Kidney glomerular epithelial cell (primary cell): ENCODE results near the gene ETHE1.
"Not testable (repeated sequence)": the region's sequence is repeated elsewhere in the genome, so short reads cannot be mapped to it uniquely, and the experiment has no call there.

Experiments used
- DNase-seq: peaks from one replicate; lab custom pipeline; 2025; lab: John Stamatoyannopoulos, UW

ETHE1 gene

DNA sequence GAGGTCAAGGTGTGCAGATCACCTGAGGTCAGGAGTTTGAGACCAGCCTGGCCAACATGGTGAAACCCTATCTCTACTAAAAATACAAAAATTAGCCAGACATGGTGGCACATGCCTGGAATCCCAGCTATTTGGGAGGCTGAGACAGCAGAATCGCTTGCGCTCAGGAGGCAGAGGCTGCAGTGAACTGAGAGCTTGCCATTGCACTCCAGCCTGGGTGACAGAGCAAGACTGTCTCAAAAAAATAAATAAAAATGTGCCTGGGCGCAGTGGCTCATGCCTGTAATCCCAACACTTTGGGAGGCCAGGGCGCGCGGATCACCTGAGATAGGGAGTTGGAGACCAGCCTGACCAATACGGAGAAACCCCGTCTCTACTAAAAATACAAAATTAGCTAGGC, 3.3 kb downstream of the ETHE1 start:
- not testable (repeated sequence) for DNase-seq

DNA sequence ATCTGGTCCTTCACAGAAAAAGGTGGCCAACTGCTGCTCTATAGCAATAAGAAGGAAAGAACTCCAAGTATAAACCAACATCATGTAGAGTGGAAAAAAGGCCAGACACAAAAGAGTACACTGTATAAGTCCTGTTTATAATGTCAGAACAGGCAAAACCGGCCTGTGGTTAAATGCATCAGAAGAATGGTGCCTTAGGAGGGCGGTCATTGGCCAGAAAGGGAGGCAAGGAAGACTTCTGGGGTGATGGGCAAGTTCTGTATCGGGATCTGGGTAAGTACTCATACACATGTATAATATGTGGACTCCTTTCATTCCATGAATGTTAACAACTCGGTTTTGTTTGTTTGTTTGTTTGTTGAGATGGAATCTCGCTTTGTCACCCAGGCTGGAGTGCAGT, 4.1 kb downstream of the ETHE1 start:
- no peak for DNase-seq

DNA sequence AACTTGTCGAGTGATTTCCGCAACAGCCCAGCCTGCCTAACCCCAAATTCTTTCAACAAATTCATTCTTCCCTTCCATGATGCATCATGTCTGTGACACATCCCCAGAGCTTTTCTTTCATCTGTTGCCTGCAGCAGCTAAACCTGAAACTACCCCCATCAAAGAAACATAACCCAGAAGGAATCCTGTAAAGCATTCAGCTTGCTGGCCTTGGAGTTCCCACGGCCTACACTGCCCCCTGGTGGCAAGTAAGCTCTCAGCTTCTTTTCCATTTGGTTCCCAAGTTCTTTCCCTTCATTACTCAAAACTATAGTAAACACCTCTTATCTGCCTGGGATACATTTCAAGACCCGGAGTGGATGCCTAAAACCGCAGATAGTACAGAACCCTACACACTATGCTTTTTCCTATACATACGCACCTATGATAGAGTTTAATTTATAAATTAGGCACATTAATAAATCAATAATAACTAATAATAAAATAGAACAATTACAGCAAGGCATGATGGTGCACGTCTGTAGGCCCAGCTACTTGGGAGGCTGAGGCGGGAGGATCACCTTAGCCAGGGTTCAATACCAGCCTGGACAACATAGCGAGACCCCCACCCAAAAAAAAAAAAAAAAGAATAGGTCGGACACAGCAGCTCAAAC, 7.4 kb downstream of the ETHE1 start:
- peak; percentile 79 for DNase-seq

DNA sequence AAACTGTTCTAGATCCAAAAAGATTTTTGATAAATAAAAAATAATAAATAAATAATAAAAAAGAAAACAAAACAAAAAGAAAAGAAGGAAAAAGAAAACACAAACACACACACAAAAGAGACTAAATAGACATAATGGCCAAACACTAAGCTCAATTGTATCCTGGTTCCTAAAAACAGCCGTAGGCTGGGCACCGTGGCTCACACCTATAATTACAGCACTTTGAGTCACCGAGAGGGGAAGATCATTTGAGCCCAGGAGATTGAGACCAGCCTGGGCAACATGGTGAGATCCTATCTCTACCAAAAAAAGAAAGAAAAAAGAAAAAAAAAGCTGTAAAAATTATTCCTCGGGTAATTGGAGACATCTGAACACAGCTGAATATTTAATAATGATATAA, 8.9 kb downstream of the ETHE1 start:
- DNase-seq: no peak

DNA sequence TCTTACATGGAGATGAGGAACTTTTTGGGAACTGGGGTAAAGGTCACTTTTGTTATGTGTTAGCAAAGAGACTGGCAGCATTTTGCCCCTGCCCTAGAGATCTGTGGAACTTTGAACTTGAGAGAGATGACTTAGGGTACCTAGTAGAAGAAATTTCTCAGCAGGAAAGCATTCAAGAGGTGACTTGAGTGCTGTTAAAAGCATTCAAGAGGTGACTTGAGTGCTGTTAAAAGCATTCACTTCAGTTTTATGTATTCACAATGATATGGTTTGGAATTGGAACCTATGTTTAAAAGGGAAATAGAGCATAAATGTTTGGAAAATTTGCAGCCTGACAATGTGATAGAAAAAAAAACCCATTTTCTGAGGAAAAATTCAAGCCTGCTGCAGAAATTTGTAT, 14.6 kb downstream of the ETHE1 start:
- DNase-seq: not testable (repeated sequence)

DNA sequence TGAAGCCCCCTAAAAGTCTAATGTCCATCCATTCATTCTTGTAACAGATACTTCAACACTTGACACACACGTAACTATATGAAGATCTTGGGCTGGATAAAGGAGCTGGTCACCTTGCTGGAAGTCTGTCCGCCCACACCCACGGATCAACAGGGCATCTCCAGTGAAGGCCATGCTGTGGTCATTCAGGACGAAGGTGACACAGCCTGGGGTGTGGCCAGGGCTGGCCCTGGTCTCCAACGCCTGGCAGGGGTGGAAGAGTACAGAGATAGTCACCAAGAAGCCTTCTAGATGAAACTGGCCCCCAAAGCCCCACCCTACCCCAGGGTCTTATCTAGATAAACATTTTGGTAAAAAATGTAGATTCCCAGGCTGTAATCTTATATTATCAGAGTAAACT, 15.7 kb downstream of the ETHE1 start:
- DNase-seq: no peak

DNA sequence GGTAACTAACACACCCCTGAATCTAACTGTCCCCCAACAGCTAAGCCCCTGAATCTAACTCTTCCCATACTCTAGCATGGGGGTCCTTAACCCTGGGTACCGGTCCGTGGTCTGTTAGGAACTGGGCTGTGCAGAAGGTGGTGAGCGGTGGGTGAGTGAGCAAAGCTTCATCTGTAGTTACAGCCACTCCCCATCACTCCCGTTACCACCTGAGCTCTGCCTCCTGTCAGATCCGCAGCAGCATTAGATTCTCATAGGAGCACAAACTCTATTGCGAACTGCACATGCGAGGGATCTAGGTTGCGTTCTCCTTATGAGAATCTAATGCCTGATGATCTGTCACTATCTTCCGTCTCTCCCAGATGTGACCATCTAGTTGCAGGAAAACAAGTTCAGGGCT, 16.3 kb downstream of the ETHE1 start:
- DNase-seq: no peak

DNA sequence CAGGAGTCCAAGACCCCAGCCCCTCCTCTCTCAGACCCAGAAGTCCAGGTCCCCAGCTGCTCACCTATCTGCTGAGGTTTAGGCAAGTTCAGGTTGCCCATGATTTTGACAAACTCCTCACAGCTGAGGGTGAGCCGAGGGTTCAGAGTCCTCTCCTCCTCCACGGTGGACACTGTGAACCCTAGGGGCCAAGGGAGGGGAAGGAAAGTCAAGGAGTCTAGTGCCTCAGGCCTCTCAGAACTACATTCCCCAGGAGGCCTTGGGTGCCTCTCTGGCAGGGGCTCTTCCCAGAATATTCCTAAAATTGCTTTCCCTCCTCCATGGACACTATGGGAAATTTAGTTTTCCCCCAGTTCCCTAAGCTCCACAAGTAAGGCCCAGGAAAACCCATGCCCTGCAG, 19.1 kb downstream of the ETHE1 start:
- no peak for DNase-seq

DNA sequence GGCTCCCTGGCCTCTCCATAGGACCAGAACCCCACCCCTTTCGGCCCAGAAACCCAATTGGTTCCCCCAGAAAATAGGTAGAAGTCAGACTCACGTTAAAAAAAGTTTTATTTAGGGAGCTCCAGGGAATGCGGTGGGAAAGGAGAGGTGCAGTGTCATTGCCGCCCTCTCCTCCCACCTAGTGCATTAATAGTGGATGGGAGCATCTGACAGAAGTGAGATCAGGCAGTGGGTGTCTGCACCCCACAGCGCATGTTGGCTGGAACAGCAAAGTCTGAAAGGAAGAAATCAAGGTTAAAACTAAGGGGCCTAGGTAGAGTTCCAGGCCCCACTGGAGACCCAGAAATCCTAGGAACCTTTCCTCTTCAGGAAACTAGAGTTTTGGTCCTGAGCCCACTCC, 20.4 kb downstream of the ETHE1 start:
- DNase-seq: no peak

DNA sequence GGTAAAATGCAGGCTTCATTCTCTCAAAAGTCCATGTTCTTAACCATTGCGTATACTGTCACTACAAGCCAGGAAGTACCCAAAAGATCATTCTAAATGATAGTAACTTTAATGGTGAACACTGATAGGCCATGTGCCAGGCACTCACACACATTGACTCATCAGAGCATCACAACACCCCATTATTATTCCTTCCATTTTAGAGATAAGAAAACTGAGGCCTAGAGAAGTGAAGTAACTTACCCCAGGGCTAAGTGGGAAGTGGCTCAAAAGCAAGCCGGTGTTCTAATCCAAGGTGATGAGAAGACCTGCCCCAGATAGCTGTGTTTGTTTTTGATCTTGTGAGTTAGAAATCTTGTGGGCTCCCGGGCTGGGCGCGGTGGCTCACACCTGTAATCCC, 21.1 kb downstream of the ETHE1 start:
- no peak for DNase-seq

DNA sequence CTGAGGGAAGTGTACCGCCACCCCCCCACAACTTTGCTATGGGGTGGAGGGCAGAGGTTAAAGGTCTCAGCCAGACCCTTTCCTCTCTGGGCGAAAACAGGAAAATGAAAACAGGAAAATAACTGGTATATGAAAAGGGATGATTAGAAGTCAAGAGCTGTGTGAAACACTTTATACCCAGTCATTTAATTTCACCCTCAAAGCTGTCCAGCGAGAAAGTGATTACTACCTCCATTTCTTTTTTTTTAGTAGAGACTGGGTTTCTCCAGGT, 21.9 kb downstream of the ETHE1 start:
- no peak for DNase-seq

DNA sequence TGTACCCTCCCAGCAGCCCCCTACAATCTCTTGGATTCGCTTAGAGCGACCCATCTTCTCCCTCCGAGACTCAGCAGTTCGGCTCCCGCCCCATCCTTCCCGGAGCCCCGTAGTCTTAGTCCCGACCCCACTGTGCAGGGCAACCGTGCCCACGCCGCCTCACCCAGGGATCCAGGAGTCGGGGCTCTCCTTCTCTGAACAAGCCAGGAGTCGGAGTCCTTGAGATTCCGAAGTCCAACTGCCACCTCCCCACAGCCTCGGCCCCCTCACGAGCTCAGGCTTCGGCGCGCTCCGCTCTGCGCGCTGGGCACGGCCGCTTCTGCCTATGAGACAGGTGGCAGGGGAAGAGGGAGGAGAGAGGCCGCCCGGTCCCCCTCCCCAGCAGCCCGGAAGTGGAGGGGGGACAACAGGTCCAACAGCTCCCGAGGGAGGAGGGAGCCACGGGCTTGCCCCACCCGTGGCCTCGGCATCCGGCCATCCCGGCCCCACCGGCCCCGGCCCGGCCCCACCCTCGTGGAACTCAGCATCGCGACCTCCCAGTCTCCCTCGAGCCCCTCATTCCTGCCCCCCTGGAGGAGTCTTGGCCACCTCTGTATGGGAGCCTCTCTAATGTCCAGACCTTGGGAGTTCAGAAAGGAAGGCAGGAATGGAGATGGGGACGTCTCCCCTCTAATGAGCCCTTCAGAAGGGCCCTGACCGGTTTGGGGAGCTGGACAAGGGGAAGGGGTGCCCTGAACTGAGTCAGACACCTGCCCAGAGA, 22.4 kb downstream of the ETHE1 start, which contains the start of gene PHLDB3:
TSS of gene PHLDB3 (minus strand) at position 321 of the 760 bp plus-strand sequence. CDS start 628 bp downstream, outside the sequence.
- DNase-seq: no peak

DNA sequence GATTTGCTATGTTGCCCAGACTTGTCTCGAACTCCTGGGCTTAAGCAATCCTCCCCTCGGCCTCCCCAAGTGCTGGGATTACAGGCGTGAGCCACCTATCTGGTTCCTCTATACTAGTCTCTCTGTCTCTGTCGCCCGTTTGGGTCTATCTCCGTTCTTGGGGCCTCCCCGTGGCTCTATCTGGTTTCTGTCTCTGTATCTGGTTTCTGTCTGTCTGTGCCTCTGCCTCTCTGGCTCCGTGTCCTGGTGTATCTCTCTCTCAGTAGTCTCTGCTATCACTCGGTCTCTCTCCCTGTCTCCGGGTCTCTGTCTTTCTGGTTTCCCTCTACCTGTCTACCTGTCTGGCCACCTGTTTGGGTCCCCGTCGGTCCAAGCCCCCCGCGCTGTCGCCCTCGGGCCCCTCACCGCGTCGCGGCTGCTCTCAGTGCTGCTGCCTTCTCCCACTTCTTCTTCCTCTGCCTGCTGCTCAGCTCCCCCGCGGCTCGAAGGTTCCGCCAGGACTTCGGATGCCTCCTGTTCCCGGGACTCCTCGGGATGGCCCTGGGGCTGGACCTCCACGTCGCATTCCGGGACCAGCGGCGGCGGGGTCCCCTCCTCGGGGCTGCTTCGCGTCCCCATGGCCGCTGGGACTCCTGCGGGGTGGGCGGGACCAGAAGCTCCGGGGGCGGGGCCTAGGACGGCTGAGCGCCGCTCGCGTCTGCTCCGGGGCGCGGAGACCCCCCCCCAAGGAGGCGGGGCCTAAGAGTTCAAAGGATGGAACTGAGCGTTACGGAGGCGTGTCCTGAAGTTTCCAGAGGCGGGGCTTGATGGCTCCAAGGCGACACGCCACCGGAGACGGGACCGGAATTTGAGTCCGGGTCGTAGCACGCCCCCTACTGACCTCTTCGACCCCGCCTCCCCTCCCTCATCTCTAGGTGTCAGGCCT, 23.2 kb downstream of the ETHE1 start:
- DNase-seq: peak; percentile 86

DNA sequence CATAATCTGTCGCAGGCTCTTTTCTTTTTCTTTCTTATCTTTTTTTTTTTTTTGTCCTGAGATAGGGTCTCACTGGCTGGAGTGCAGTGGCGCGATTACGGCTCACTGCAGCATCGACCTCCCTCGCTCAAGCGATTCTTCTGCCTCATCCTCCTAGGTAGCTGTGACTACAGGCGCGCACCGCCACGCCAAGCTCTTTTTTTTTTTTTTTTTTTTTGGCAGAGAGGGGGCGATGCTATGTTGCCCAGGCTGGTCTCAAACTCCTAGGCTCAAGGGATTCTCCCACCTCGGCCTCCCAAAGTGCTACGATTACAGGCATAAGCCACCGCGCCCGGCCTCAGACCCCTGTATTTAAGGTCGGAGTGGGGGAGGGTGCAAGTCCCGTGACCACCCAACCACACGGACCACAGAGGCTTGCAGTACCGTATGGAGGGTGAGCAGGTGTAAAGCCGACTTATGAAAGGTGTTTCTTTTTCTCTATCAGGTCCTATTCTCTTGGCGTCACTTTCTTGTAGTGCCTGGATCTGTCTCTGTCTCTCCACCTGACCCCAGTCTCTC, 24.5 kb downstream of the ETHE1 start:
- no peak for DNase-seq

DNA sequence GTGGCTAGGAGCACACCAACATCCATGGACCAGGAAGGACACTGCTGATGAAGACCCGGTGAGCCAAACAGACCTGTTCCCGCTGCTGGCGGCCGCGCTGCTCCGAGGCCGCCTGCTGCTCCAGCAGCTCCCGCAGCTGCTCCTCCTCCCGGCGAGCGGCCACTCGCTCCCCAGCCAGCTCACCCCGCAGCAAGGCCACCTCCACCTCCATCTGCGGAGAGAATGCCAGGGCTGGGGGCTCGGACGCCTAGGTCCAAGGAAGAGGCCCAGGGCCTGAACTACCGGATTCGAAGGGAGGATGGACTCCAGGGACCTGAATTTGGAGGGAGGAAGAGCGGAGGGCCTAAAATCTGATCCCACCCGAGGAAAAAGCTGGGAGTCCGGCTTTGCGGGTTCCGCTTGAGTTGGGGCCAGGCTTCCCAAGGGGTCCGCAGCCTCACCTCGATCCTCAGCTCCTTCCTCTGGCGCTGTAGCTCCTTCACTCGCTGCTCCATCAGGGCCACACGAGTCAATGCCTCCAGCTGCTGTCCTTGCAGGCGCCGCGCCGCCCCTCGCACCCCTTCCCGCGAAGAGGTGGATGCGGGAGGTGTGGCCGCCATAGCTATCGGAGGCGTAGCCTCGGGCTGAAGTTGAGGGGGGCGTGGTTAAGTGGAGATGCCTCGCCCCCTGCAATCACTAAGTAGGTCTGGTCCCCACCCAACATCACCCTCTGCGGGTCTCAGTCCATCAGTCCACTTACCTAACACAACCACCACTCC, 25.2 kb downstream of the ETHE1 start:
- no peak for DNase-seq

DNA sequence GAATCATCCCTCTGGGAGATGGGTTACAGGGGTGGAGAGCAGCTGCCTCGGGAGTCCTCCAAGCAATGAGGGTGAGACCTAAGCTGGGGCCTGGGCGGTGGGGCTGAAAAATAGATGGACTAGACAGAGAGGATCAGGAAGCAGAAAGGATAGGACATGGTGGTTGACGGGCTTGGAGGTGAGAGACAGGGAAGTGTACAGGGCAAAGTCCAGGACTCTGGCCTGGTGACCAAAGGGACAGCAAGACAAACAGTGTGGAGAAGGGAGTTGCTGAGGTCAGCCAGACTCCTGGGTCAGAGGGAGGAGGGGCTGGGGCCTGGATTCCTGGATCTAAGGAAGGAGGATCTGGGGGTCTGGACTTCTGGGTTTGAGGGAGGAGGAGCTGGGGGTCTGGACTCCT, 28.0 kb downstream of the ETHE1 start:
- no peak for DNase-seq

DNA sequence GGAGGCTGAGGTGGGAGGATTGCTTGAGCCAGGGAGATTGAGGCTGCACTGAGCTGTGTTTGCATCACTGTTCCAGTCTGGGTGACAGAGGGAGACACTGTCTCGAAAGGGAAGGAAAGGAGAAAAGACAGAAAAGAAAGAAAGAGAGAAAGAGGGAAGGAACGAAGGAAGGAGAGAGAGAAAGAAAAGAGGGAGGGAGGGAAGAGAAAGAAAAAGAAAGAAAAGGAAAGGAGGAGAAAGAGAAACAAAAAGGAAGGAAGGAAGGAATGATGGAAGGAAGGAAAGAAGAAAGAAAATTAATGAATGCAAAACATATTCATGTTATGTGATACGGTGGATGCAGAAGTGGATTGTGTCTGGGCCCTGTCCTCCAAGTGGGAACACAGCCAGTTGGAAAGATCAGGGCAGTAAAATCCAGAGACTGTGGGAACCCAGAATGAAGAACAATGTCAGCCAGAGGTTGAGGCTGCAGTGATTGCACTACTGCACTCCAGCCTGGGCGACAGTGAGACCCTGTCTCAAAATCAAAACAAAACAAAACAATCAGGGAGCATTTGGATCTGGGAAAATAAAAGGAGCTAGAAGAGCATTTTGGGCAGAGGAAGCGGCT, 28.7 kb downstream of the ETHE1 start:
- DNase-seq: no peak

DNA sequence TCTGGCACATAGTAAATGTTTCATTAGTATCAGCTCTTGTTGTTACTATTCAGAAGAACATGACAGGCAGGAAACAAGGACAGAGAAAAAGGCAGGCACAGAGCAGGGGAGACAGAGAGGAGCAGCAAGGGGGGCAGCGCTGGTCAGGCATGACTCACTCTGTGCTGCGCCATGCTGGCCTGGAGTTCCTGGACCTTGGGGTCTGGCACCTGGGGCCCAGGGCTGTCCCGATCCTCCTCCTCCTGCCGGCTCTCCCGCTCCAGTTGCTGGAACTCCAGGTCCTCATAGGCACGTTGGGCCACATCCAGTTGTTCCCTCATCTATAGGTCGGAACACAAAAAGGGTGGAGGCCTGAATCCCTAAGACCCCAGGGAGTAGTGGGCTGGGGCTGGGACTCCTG, 30.0 kb downstream of the ETHE1 start:
- DNase-seq: no peak

DNA sequence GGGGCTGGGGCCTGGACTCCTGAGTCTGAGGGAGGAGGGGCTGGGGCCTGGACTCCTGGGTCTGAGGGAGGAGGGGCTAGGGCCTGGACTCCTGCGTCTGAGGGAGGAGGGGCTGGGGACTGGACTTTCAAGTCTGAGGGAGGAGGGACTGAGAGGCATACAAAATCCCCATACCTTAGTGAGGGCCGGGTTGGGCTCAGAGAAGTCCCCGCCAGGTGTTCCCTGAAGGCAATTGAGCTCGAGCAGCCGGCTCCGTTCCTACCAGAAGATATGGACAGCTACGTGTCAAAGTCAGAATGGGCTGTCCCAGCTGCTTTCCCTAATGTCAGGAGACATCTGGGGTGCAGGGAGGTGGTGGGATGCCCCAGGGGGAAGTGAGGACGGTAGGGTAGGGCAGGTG, 31.9 kb downstream of the ETHE1 start:
- no peak for DNase-seq

DNA sequence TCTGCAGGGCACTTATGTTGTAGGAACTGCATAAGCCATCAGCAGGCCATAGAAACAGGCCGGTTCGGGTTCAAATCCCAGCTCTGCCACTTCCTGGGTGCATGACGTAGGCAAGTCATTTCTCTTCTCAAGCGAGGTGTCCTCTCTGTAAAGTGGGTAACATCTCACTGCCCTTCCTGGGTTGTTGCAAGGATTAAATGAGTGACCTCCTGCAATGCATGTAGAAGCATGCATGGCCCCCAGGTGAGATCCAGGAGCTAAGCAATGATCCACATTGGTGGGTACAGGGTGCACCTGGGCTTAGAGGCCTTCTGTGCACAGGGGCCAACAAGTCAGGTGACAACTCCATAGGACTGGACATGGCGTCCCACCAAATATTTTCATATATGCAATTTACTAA, 36.2 kb downstream of the ETHE1 start:
- DNase-seq: no peak

DNA sequence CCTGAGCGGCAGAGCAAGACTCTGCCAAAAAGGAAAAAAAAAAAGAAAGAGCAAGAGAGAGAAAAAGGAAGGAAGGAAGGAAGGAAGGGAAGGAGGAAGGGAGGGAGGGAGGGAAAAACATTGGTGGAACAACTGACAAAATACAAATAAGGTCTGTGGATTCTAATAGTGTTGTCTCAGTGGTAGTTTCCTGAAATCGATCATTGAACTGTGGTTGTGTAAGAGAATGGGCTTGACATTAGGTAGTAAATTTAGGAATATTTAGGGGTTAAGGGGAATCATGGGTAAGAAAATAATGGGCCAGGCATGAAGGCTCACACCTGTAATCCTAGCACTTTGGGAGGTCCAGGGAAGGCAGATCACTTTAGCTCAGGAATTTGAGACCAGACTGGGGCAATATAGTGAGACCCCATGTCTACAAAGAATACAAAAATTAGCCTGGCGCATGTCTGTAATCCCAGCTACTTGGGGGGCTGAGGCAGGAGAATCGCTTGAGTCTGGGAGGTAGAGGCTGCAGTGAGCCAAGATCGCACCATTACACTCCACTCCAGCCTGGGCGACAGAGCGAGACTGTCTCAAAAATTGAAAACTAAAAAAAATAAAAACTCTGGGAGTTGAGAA, 36.9 kb downstream of the ETHE1 start:
- DNase-seq: no peak
